COLO668 (cell line): Measurements from ENCODE around the gene PFKL.

Source experiments
- DNase-seq: peaks from one replicate; lab custom pipeline; 2025; ENCODE audit not compliant: unreplicated experiment; lab: John Stamatoyannopoulos, UW

PFKL gene

GRCh38 chr21:44374601-44375280 lies 74.9 kb downstream of the PFKL start:
- DNase-seq, result no peak

GRCh38 chr21:44375281-44375651 lies 75.4 kb downstream of the PFKL start:
- no peak for DNase-seq

GRCh38 chr21:44375761-44376241 lies 75.9 kb downstream of the PFKL start:
- DNase-seq, result no peak

GRCh38 chr21:44376606-44377005 lies 76.8 kb downstream of the PFKL start:
- no peak for DNase-seq
